Hepatic stellate cell (primary cell): ENCODE results near the gene WTAP.
"Not testable (repeated sequence)": the region's sequence is repeated elsewhere in the genome, so short reads cannot be mapped to it uniquely, and the experiment has no call there.

ENCODE experiments used
- DNase-seq: peaks from one replicate; pipeline ENCODE4 v3.0.0; 2011; ENCODE audit warnings: low spot score

The WTAP gene

DNA sequence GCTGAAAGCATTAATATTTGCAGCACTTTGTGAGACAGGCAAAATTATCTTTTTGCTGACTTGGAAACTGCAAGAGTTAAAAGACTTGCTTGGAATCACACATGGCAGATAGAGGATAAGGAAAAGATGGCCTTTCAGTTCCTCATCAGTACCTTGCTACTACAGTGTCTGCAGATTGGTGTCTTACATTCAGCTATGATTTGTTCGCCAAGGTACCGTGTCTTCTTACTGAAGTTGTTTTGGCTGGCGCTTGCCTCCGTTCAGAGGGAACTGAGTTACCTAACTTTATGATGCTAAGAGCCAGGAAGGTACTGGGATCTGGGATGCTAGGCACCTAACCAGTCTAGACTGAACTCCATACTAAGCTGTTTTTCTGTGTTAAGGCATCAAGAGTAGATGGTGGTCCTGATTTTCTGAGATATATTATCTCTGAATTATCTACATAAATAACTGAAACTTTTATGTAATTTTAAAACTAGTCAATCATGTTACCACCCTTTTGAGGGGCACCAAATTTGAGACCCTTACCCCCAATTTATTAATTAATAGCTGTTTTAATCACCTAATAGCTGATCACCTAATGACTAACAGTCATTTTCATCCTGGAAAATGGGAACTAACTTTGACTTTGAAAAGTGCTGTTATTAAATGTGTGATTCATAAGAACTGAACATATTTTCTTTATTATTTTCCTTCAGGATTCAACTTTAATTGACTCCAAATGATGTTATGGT, 2.5 kb downstream of the WTAP start:
- DNase-seq, result peak; percentile 8

DNA sequence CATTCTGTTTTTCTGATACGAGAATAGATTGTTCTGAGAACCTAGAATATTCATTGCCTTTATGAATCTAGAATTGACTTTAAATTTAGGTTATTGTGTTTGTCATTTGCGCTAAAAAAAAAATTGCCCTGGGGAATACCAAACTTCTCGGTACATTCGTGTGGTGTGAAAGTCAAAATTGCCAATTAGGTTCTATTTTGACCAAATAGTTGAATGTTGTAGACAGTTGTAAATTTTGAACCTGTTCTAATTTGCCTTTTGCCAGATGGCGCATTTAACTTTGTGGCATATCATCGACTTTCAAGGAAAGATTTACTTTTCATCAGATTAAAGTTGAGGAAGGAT, 3.0 kb downstream of the WTAP start:
- DNase-seq, result no peak

DNA sequence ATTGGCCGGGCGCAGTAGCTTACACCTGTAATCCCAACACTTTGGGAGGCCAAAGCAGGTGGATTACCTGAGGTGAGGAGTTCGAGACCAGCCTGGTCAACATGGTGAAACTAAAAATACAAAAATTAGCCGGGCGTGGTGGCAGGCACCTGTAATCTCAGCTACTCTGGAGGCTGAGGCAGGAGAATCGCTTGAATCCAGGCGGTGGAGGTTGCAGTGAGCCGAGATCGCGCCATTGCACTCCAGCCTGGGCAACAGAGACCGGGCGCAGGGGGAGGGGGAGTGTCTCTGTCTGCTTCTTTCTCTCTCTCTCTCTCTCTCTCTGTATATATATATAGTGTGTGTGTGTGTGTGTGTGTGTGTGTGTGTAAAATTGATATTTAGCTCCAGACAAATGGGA, 5.2 kb downstream of the WTAP start:
- DNase-seq, result not testable (repeated sequence)

DNA sequence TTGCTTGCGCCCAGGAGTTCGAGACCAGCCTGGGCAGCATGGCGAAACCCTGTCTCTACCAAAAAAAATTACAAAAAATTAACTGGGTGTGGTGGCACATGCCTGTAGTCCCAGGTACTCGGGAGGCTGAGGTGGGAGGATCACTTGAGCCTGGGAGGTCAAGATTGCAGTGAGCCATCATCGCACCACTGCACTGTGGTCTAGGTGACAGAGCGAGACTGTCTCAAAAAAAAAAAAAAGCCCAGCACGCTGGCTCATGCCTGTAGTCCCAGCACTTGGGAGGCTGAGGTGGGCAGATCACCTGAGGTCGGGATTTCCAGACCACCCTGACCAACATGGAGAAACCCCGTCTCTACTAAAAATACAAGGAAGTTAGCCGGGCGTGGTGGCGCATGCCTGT, 6.1 kb downstream of the WTAP start:
- DNase-seq, result not testable (repeated sequence)

DNA sequence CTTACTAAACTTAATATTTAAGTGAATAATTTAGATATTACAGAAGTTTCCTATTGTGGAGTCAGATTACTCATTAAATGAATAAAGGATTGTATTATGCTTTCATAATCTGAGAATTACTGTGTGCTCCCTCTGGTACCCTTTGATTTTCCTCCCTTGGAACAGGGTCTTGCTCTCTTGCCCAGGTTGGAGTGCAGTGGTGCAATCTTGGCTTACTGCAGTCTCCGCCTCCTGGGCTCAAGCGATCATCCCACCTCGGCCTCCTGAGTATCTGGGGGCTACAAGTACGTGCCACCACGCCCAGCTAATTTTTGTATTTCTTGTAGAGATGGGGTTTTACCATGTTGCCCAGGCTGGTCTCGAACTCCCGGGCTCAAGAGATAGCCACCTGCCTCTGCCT, 9.6 kb downstream of the WTAP start:
- no peak for DNase-seq

DNA sequence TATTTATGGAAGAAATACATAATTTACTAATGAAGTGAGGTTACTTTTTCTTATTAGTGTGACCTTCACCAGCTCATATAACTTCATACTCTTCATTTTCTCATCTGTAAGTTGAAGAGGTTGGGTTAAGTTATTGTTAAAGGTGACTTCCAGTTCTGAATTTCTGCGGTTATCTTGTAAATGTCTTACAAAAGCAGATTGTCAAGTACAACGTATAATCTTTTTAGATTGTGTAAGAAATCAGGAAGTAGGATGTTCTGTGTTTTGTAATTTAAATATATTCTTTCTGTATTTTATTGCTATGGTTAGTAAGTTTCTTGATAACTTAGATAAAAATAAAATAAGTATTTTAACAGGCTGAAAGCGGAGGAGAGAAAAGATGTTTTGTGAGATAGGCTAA, 12.0 kb downstream of the WTAP start:
- no peak for DNase-seq

DNA sequence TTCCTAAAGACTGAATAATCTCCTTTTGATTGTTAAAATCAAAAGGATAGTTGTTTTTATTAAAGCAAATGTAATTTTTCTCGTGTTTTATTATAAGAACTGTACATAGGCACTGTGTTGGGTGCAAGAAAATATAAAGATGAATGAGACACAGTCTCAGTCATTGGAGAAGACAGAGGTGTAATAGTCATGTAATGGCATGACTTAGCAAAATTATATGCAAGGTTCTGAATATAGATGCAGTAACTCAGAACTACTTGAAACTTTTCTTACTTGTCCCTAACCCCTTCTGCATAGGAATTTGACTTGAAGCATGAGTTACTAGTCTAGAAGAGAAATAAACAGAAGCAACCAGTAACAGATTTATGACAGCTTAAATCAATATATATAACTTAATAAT, 14.9 kb downstream of the WTAP start:
- DNase-seq, result no peak

DNA sequence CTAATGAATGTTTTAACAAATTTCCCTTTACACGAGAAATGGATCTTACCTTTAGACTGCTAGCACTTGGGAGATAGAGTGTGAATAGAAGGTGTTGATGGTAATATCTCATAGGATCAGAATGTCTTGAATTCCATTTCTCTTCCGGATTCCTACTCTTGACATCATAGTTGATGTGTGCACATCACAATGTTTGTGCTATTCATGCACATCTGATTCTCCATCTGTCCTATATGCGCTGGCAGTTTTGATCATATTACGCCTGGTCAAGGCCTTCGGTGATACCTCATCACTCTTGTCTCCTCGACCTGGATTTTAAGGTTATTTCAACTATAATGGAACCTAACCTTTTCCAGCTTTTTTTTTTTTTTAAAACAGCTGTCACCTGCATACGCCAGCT, 17.8 kb downstream of the WTAP start:
- DNase-seq, result no peak

DNA sequence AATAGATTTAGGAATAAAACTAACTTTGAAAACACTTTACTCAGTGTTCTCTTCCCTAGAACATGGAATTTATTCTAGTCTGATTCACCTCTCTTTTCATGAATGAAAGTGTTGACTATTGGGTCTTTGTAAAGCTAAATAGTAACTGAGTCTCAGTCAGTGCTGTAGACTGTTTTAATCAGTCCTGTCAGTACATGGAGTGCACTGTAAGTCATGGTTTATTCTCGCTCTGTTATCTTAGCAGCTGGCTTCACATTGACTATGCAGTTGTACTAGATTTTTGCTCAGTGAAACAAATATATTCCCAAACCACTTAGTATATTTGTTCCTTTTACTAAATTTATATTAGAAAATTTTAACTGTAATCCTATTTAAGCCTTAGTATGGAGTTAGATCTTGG, 19.5 kb downstream of the WTAP start:
- no peak for DNase-seq

DNA sequence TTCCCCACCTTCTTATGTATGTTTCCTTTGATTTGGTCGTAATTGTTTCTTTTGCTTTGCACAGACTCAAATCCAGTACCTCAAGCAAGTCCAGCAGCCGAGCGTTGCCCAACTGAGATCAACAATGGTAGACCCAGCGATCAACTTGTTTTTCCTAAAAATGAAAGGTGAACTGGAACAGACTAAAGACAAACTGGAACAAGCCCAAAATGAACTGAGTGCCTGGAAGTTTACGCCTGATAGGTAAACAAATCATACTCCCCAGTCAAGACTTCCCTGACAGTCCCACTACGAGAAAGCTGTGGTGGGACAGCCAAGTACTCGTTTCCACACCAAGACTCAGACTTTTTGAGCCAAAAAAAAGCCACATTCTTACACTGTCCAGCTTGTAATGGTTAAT, 20.8 kb downstream of the WTAP start:
- DNase-seq, result not testable (repeated sequence)

DNA sequence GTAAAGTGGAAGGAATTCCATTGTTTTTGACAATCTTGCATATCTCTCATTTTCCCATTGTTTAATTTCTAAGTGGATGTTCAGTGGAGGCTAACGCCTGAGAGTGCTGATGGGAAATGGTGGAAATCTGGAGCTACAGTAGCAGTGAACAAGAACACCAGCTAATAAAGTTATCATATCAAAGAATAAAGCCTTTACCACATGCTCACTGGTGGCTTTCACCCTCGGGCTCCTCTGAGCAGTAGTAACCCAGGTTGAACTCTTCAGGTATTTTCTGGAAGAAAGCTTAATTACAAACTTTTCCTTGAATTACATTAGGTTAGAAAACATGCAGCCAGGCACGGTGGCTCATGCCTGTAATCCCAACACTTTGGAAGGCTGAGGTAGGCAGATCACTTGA, 24.1 kb downstream of the WTAP start:
- DNase-seq, result no peak

DNA sequence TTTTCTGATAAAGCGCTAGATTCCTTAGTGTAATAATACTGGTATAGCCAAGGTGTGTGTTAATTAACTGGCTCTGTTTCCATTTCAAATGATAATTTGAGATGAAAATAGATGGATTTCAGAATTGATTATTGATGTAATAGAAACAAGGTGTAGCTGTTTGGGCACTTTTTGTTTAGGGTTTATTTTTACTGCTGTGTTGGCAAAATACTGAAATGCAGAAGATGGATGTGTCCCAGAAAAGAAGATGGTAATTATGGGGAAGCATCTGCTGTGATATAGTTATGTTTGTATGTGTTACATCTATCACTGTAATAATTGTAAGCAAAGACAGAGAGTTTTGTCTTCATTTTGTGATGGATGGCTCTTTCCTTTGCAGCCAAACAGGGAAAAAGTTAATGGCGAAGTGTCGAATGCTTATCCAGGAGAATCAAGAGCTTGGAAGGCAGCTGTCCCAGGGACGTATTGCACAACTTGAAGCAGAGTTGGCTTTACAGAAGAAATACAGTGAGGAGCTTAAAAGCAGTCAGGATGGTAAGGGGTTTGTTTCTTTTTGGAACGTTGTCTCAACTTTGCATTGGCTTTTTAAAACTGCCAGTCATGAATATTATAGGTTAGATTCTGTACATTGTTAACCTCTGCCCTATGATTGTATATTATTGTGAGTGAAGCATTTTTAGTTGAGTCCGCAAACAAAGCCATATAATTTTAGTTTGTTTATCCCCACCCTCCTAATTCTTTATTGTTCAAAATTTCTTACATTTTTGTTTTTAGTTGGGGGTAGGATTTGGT, 26.0 kb downstream of the WTAP start:
- DNase-seq, result no peak

DNA sequence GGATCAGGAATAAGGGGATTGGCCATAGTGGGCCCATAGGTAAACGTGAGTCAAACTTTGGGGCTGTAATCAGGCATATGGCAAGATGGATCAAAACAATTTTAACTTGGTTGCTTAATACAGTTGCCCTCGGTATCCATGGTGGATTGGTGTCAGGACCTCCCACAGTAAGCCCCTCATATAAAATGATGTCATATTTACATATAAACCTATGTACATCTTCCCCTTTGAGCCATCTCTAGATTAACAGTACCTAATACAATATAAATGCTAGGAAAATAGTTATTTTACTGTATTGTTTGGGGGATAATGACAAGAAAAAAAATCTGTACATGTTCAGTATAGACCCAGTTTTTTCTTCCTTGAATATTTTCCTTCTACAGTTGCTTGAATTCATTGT, 27.1 kb downstream of the WTAP start:
- DNase-seq, result no peak

DNA sequence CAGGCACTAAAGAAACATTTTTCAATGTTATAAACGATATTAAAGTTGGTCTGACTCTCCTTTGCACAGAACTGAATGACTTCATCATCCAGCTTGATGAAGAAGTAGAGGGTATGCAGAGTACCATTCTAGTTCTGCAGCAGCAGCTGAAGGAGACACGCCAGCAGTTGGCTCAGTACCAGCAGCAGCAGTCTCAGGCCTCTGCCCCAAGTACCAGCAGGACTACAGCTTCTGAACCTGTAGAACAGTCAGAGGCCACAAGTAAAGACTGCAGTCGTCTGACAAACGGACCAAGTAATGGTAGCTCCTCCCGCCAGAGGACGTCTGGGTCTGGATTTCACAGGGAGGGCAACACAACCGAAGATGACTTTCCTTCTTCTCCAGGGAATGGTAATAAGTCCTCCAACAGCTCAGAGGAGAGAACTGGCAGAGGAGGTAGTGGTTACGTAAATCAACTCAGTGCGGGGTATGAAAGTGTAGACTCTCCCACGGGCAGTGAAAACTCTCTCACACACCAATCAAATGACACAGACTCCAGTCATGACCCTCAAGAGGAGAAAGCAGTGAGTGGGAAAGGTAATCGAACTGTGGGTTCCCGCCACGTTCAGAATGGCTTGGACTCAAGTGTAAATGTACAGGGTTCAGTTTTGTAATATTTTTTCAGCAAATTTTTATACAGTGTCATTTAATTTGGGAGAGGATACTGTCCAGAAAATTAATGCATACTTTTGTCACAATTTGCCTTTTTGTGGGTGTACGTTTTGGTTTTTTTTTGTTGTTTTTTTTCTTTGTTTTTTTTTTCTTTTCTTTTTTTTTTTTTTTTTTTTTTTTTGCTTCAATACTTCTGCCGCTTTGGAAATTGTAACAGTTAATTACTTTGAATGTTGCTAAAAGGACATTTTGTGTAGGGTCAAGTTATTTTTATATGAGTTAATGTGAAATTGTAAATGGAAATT, 27.9 kb downstream of the WTAP start:
- no peak for DNase-seq

DNA sequence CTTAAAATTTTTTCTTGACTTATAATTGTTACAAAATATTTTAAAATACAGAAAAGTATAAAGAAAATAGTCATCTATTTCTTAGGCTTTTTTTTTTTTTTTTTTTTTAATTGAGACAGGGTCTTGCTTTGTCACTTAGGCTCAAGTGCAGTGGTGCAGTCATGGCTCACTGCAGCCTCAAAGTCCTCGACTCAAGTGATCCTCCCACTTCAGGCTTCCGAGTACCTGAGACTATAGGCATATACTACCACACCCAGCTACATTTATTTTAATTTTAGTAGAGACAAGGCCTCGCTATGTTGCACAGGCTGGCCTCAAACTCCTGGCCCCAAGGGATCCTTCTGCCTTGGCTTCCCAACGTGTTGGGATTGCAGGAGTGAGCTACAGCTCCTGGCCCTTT, 29.2 kb downstream of the WTAP start:
- DNase-seq, result no peak

DNA sequence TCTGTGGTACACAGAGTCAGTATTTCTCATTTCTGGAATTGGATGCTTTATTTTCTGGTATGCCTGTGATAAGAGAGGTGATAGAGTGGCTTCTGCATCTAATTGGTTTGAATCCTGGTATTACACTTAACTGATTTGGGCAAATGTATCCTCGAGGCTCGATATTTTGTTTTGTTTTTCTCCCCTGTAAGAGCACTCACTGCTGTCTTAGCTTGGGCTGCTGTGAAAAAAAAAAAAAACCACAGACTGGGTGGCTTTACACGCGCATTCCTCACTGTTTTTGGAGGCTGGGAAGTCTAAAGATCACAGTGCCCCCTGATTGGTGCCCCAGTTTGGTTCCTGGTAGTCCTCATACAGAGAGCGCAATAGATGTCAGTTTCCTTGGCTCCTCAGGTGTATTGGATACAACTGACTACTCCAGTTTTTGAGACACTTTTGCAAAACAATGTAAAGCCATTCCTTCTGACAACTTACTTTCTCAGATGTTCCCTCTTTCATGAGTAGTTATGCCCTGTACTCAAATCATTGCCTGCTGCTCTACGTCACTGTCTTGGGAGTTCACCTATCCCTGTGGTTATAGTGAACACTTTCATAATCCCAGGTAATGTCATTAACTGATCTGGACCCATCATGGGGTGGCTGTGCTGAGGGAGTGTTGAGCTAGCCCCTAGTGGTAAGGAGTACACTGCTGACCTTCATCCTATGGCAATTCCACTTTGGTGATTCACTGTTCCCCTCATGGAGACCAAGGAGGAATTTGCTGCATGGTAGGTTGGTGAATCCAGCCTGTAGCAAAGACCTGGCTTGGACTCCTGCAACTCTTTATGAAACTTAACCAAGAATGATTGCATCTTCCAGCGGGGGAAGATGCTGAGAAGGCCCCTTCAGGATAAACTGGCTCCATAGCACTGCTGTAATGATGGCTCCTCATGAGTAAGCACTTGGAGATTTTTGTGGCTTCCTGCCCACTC, 31.0 kb downstream of the WTAP start:
- peak; percentile 57 for DNase-seq

DNA sequence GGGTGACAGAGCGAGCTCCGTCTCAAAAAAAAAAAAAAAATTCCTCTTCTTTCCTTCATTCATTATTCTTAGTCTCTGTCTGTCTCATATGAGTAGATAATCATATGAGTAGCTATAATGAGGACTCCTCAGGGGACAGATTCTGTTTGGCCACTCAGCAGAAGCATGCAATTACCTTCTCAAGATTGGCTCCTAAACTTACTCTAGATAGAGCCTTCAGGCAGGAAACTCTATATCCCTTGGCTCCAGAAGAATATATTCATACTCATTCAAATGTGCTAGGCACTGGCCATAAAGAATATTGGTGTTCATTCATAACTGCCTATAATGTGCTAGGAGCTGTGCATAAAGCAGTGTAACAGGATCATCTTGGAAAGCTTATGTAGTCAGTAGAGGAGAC, 32.3 kb downstream of the WTAP start:
- no peak for DNase-seq

DNA sequence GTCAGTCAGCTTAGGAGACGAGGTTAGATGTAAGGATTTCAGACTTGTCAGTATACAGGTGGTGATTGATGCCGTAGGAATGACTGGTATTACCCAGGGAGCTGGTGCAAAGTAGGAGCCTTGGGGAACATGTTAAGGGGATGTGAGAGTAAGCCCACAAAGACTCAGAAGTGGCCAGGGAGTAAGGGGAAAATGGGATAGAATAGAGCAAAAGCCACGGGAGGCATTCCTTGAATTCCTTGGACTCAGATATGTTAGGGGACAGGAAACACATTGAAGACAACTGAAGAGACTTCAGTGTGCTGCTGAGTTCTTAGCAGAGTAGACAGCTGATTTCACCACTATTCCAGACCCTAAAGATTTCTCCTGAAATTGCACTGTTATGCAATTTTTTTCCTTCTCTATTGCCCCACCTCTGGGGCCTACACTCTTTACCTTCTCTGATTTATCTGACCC, 33.3 kb downstream of the WTAP start:
- peak; percentile 53 for DNase-seq

DNA sequence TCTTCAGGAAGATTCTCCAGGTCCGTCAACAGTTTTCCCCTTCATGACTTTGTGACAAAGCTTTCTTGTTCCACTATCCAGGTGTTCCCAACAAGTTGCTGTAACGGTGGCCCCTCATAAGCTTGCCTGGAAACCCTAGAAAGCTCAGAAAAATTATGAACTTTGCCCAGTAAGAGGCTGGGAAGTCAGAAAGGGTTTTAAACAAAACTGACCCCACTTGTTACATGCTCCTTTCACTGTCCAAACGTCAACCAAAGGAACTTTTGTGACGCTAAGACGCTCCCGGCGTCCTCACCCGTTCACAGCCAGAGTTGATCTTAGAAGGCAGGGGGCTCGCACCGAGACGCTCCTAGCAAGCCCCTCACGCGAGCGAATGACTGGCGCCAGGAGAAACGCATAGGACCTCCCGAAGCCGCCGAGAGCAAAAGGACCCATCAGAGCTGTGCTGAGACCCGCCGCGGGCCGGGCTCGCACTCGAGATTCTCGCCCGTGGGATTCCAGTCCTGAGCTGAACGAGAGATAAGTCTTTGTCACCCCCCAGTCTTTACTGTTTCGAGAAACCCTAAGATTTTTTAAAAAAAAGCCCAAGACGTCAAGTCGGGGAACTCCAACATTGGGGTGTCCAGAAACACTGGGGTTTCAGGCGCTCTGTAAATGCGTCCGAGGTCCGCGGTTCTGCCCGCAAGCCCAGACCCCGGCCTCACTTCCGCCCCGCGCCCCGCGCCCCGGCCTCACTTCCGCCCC, 34.0 kb downstream of the WTAP start:
- DNase-seq, result peak; percentile 7

DNA sequence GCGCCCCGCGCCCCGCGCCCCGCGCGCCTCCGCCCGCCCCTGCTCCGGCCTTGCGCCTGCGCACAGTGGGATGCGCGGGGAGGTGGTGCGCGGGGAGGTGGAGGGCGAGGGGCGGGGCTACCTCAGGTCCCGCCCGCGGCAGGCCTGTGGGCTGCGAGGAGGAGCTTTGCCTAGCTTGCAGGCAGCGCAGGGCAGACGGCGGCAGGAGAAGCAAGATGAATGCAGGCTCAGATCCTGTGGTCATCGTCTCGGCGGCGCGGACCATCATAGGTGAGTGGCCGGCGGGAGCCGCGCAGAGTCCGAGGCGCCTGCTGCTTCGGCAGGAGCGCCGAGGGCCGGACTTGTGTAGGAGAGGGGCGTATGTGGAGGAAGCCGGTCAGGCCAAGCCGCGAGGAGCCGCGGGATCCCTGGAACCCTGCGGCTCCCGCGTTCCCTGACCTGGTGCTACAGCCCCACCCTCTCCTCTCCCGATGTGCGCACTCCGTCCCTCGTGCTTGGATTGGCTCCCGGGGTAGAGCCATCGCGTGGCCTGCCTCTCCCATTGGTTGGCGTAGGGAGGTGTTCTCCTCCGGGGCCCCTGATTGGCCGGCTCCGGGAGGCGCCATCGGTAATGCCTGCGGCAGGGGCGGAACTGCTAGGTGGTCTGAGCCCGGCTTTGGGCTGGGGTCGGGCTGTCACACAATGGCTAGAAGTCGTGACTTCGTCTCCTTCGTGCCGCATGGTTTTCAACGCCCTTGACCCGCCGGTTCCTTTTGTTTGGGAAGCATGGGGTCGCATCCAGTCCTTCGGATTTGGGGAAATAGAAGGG, 34.8 kb downstream of the WTAP start, which contains the start of gene ACAT2:
Gene ACAT2 (plus strand): TSS at position 173 of the 808 bp plus-strand sequence. CDS start 43 bp downstream, at position 216.
- DNase-seq, result peak; percentile 99
